GM18526 (cell line): ENCODE data around the gene NF2.

Experiments
- POLR2A ChIP-seq: IDR thresholded peaks from 3 replicates; pipeline ENCODE4 v1.6.1; 2011; ENCODE audit not compliant: insufficient read length; ENCODE audit errors: extremely low read depth

Gene NF2

DNA sequence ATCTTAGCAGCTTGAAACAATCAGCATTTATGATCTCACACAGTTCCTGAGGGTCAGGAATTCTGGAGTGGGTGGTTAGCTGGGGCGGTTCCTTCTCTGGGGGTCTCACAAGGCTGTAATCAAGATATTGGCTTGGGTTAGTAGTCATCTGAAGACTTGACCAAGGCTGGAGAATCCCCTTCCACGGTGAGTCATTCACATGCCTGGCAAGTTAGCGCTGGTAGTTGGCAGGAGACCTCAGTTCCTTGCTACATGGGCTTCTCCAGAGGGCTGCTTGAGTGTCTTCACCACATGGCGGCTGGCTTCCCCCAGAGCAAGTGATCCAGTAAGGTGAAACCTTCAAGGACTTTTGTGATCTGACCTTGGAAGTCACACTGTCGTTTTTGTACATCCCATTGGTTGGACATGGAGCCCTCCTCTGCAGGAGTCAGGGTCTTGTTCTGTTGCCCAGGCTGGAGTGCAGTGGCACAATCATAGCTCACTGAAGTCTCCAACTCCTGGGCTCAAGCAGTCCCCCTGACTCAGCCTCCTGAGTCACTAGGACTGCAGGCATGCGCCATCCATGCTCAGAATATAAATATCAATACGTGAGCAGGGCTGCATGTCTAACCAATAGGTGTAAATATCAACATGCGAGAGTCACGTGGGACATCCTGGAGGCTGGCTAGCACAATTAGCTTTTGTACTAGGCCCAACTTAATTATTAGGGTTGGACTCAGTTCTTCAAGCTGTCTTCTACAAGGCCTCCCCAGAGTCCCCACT lies 15.3 kb upstream of the NF2 start:
- TF ChIP-seq POLR2A = no peak

GRCh38 chr22:29593923-29594322 lies 9.5 kb upstream of the NF2 start:
- TF ChIP-seq POLR2A = no peak

DNA sequence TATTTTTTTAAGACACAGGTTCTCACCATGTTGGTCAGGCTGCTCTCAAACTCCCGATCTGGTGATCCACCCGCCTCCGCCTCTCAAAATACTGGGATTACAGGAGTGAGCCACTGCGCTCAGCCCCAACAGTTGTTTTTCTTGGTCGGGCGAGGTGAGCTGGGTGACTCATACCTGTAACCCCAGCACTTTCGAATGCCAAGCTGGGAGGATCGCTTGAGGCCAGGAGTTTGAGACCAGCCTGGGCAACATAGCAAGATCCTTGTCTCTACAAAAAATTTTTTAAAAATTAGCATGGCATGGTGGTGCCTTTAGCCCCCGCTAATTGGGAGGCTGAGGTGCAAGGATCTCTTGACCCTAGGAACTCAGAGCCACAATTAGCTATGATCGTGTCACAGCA lies 7.0 kb upstream of the NF2 start:
- no peak for TF ChIP-seq POLR2A

GRCh38 chr22:29598684-29599020 lies 4.8 kb upstream of the NF2 start:
- no peak for TF ChIP-seq POLR2A

DNA sequence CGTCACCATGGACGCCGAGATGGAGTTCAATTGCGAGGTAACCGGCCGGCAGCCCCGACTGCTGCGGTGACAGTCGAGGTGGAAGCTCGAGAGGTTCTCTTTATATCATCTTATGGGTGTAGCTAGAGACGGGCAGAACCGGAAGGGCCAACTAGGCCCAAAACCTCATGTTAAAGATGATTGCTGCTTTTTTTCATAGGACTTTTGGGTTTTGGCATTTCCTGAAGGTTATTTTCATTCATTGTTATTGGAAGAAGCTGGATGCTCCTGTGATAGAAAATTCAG lies 585 bp downstream of the NF2 start:
- TF ChIP-seq POLR2A = no peak

DNA sequence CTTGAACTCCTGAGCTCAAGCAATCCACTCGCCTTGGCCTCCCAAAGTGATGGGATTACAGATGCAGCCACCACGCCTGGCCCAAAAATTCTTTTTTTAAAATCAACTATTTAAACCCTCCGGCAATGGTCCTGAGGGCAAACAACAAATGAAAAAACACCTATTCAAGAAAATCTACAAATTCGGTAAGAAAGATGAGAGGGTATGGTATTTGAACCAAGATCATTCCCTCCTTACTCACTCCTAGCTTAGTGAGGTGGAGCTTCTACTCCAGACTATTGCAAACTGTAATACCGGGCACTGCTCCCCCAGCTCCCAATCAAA lies 2.1 kb downstream of the NF2 start:
- TF ChIP-seq POLR2A = no peak

DNA sequence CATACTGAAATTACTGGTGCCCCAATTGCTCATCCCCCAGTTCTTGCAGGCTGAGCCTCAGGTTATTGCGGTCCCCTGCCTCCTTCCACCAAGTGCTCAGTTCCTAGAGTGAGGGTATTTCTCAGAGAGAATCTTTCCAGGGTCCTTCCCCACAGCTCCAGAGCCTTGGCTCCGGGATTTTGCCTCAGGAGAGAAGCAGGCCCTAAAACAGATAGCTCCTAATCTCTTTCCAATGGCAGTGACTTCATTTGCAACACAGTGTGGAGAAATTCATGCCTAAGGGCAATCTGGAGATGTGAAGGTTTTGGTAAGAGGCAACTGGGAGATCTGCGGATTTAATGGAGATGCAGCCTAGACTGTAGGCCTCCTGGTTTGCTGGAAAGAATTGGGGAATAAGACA lies 2.9 kb downstream of the NF2 start:
- TF ChIP-seq POLR2A = no peak

DNA sequence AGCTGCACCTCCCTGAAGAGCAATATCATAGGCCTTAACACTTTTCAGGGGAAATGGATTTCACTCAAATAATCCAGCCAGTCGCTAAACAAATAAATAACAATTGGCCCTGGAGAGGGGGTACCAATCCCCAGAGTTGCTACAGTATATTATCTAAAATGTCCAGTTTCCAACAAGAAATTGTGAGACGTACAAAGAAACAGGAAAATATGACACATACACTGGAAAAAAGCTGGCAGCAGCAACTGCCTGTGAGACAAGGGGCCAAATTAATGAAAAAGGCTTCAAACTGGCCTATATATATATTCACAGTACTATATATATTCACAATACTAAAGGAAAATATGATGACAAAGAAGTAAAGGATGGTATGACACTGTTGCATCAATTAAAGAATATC lies 4.0 kb downstream of the NF2 start:
- no peak for TF ChIP-seq POLR2A

DNA sequence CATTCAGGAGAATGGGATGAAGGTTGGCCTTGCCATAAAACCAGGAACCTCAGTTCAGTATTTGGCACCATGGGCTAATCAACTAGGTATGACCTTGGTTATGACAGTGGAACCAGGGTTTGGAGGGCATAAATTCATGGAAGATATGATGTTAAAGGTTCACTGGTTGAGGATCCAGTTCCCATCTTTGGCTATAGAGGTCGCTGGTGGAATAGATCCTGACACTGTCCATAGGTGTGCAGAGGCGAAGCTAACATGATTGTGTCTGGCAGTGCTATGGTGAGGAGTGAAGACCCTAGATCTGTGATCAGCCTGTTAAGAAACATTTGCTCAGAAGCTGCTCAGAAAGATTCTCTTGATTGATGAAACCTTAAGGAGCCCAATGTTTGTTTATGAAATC lies 5.7 kb downstream of the NF2 start:
- TF ChIP-seq POLR2A = no peak

GRCh38 chr22:29610780-29611179 lies 7.3 kb downstream of the NF2 start:
- TF ChIP-seq POLR2A = no peak

DNA sequence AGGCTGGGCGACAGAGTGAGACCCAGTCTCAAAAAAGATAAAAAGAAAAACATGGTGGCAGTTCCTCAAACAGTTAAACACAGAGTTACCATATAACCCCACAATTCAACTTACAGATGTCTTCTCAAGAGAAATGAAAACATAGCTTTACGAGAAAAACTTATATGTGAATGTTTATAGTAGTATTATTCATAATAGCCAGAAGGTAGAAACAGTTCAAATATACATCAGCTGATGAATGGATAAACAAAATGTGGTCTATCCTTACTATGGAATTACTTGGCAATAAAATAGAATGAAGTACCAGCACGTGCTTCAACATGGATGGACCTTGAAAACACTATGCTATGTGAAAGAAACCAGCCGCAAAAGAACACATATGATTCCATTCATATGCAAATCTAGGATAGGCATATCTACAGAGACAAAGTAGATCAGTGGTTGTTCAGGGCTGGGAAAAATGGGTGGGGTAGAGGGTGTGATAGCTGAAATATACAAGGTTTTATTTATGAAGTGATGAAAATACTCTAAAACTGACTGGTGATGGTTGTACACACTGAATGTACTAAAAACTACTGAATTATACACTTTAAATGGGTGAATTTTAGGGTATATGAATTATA lies 12.4 kb downstream of the NF2 start:
- TF ChIP-seq POLR2A = no peak

- no peak for TF ChIP-seq POLR2A
These were observed 14.6 kb downstream of the NF2 start for GRCh38 chr22:29617922-29618629.

GRCh38 chr22:29621761-29622526 lies 18.5 kb downstream of the NF2 start:
- no peak for TF ChIP-seq POLR2A

- TF ChIP-seq POLR2A = no peak
These were observed 19.6 kb downstream of the NF2 start for GRCh38 chr22:29623059-29623458.

- no peak for TF ChIP-seq POLR2A
These were observed 20.2 kb downstream of the NF2 start for GRCh38 chr22:29623553-29624169.
